ACC112 (cell line): ENCODE results near the gene NAALAD2.
"Not testable (repeated sequence)": the region's sequence is repeated elsewhere in the genome, so short reads cannot be mapped to it uniquely, and the experiment has no call there.

Experiments
- H2AFZ ChIP-seq: fragments of 200-600 bp; sonication (generic); one replicate; pipeline ENCODE4 v1.6.0; 2017; ENCODE audit warnings: antibody characterized with exemption, low read length; ENCODE audit not compliant: unreplicated experiment
- H3K27ac ChIP-seq: fragments of 200-600 bp; sonication (generic); 2 replicates; pipeline ENCODE4 v1.5.1; 2014; ENCODE audit warnings: low read depth, mild to moderate bottlenecking, antibody characterized with exemption, low read length, moderate library complexity
- H3K27me3 ChIP-seq: fragments of 200-600 bp; sonication (generic); 2 replicates; pipeline ENCODE4 v1.6.1; 2014; ENCODE audit warnings: mild to moderate bottlenecking, antibody characterized with exemption, low read length, moderate library complexity, mixed read lengths; ENCODE audit not compliant: insufficient read depth
- H3K36me3 ChIP-seq: fragments of 200-600 bp; sonication (generic); 2 replicates; pipeline ENCODE4 v1.6.1; 2016; ENCODE audit warnings: mild to moderate bottlenecking, antibody characterized with exemption, low read length, moderate library complexity, mixed read lengths; ENCODE audit not compliant: insufficient read depth
- H3K4me1 ChIP-seq: fragments of 200-600 bp; sonication (generic); one replicate; pipeline ENCODE4 v1.6.1; 2016; ENCODE audit warnings: low read length, mixed read lengths; ENCODE audit not compliant: insufficient read depth, unreplicated experiment, control insufficient read depth
- H3K4me3 ChIP-seq: fragments of 200-600 bp; sonication (generic); 2 replicates; pipeline ENCODE4 v1.5.1; 2014; ENCODE audit warnings: mild to moderate bottlenecking, low read depth, low read length
- H3K79me2 ChIP-seq: fragments of 200-600 bp; sonication (generic); one replicate; pipeline ENCODE4 v1.6.0; 2016; ENCODE audit warnings: low read length; ENCODE audit not compliant: control insufficient read depth, unreplicated experiment, insufficient read depth

Gene NAALAD2

DNA sequence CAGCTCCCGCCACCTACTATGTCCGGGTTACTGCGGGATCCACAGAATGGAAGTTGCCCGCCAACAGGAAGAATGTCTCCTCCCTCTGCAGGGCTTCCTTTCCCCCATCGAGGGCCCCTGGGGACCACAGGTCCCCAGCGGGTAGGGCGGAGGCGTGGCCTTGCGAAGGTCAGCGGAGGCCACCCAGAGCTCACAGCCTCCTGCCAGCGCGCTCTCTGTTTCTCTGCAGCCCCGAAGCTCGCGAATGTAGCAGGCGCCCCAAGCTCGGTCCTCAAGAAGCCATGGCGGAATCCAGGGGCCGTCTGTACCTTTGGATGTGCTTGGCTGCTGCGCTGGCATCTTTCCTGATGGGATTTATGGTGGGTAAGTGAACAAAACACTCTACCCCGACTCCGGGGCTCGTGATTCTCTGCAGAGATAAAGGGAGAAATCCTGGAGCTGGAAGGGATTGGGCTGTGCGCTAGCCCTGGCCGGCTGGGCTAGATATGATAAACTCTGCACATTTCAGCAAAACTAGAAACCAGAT is at the start of gene NAALAD2:
TSS of gene NAALAD2 (plus strand) at position 186 of the 526 bp plus-strand sequence. CDS start at position 282, 96 bp downstream.
- Histone ChIP-seq H3K27me3 (peaks cover 63% of the 10 kb centered on the region), H3K79me2 (no peaks in the 10 kb centered on the region), H3K4me3 (peak within 1 kb of the TSS; percentile 79), H3K4me1 (no peaks in the 10 kb centered on the region), H3K36me3 (no peaks in the 10 kb centered on the region), H2AFZ (peak within 1 kb of the TSS; percentile 72), H3K27ac (no peak within 1 kb of the TSS)

DNA sequence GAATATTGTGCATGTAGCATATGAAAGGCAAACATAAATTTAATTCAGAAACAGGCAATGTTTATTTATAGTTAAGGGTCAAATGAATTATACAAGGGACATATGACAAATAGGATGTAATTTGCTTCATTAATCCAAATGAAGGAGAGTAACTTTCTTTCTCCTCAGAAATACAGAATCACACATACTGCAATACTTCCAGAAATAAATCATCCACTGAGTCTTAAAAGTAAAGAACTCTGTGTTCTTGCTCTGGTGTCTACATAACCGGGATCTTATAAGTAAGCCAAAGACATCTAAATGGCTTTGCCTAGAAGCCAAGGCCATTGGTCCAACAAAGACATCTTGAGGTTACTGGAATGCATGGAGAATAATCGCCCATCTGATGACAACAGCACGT is 48.8 kb upstream of the NAALAD2 start, which contains the start of gene UBTFL1:
TSS of gene UBTFL1 (plus strand) at position 301 of the 400 bp plus-strand sequence. CDS start at position 301, 0 bp downstream.
- not testable (repeated sequence) for H3K4me3 ChIP-seq, H2AFZ ChIP-seq, H3K4me1 ChIP-seq, H3K36me3 ChIP-seq, H3K27me3 ChIP-seq, H3K79me2 ChIP-seq, H3K27ac ChIP-seq

DNA sequence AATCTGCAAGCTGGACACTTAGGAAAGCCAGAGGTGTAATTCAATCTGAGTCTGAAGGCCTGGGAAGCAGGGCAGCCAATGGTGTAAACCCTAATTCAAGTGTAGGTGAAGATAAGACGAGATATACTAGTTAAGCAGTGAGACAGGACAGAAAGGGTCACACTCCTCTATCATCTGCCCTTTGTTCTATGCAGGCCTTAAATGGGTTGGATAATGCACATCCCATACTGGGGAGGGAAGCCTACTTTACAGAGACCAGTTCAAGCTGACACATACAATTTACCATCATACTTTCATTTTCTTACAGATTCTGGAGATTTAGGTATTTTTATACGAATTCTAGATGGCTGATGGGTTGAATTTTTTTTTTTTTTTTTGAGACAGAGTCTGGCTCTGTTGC is 45.7 kb upstream of the NAALAD2 start:
- H3K4me1 ChIP-seq, H3K4me3 ChIP-seq, H2AFZ ChIP-seq, H3K27ac ChIP-seq, H3K79me2 ChIP-seq, H3K36me3 ChIP-seq, H3K27me3 ChIP-seq: not testable (repeated sequence)

DNA sequence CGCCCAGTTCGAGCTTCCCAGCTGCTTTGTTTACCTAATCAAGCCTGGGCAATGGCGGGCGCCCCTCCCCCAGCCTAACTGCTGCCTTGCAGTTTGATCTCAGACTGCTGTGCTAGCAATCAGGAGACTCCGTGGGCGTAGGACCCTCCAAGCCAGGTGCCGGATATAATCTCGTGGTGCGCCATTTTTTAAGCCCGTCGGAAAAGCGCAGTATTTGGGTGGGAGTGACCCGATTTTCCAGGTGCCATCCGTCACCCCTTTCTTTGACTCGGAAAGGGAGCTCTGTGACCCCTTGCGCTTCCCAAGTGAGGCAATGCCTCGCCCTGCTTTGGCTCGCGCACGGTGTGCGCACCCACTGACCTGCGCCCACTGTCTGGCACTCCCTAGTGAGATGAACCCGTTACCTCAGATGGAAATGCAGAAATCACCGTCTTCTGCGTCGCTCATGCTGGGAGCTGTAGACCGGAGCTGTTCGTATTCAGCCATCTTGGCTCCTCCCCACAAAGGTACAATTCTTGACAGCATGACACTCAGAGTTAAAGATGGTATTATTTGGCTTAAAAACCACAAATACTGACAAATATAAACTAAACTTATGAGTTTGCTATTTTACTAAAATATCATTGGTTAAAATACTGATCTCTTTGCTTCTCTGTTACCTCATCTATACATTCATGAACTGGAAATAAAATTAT is 39.1 kb upstream of the NAALAD2 start:
- not testable (repeated sequence) for H3K4me3 ChIP-seq, H3K27ac ChIP-seq, H2AFZ ChIP-seq, H3K4me1 ChIP-seq, H3K79me2 ChIP-seq, H3K36me3 ChIP-seq, H3K27me3 ChIP-seq

DNA sequence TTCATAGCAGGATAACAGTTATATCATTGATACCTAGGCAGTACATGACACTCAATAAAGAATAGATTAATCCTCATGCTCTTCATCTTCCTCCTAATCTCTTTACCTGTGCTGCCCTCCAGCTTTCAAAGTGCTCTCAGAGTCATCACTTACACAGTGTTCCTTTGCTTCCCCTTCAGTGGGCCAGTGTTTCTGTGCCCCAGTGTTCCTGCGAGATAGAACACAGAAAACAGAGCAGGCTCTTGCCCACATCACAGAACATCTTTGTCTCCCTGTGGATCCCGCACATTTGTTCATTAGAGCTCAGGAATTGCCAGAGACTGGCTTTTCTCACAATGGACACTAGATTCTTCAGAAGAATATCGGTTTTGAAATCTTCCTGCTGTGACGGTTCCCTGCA is 36.2 kb upstream of the NAALAD2 start:
- not testable (repeated sequence) for H3K4me1 ChIP-seq, H3K27ac ChIP-seq, H3K4me3 ChIP-seq, H3K79me2 ChIP-seq, H3K27me3 ChIP-seq, H3K36me3 ChIP-seq, H2AFZ ChIP-seq

DNA sequence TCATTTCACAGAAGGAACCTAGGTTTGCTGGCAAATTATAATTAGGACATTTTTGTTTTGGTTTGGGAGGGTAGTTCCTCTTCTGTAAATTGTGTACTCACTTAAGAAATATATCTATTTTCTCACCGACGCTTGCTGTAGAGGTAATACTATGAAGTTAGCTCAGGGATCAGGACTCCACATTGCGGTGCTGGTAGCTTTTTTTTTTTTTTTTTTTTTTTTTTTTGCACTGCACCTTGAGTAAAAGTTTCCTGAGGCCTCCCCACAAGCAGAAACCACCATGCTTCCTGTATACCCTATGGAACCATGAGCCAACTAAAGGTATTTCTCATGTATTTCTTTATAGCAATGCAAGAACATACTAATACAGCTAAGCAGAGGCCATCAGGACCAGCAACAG is 34.0 kb upstream of the NAALAD2 start:
- H3K79me2 ChIP-seq: no peaks in the 10 kb centered on the region
- no peak overlapping the region for H3K4me3 ChIP-seq
- H3K36me3 ChIP-seq: no peaks in the 10 kb centered on the region
- H3K4me1 ChIP-seq: no peaks in the 10 kb centered on the region
- no peaks in the 10 kb centered on the region for H3K27me3 ChIP-seq
- H2AFZ ChIP-seq: no peak overlapping the region
- H3K27ac ChIP-seq: no peak overlapping the region

DNA sequence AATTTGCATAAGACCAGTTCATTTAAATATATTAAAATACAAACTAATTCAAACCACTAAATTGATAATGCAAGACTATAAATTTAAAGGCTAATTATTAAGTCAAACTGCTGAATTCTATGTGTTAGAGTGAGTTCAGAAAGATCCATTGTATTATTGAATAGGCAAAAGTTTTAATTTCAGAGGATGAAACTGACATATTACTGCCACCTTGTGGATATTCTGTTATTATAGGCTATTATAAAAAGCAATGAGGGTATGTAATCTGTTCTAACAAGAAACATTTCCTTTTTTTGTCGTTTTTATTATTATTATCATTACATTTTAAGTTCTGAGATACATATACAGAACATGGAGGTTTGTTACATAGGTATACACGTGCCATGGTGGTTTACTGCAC is 20.9 kb upstream of the NAALAD2 start:
- Histone ChIP-seq H3K27ac (no peak overlapping the region), H3K27me3 (peaks cover 5% of the 10 kb centered on the region; the same call in 1 of the 2 replicates), H2AFZ (no peak overlapping the region), H3K4me3 (no peak overlapping the region), H3K4me1 (no peaks in the 10 kb centered on the region), H3K79me2 (no peaks in the 10 kb centered on the region), H3K36me3 (no peaks in the 10 kb centered on the region)

DNA sequence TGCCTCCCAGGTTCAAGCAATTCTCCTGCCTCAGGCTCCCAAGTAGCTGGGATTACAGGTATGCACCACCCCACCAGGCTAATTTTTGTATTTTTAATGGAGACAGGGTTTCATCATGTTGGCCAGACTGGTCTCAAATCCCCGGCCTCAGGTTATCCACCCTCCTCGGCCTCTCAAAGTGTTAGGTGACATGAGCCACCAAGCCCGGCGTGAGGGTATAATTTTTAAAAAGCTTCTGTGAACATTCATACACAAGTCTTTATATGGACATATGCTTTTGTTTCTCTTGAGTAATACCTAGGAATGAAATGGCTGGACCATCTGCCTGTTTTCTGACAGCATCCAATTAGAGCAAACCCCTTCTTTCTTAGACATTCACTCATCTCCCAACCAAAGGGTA is 14.3 kb upstream of the NAALAD2 start:
- H3K4me1 ChIP-seq: no peaks in the 10 kb centered on the region
- H3K36me3 ChIP-seq: no peaks in the 10 kb centered on the region
- no peak overlapping the region for H3K27ac ChIP-seq
- H3K4me3 ChIP-seq: no peak overlapping the region
- H2AFZ ChIP-seq: no peak overlapping the region
- no peaks in the 10 kb centered on the region for H3K79me2 ChIP-seq
- peaks cover 8% of the 10 kb centered on the region; the same call in 1 of the 2 replicates for H3K27me3 ChIP-seq

DNA sequence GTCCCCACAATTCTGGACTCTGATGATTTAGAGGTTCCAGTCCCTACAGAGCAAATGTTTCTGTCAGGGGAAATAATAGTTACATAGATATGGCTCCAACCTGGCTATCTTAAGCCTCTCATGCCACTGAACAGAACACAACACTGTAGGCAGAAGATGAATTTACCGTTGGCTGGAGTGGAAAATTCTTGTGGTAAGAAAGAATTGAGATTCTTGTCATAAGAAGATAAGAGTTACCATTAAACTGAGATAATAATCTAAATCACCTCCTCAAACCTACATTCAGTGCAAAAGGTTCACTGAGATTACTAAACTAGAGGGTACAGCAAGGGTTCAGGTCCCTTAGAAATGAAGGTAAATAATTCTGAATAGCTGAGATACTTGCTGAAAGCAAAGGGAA is 10.1 kb upstream of the NAALAD2 start:
- Histone ChIP-seq H2AFZ (no peak overlapping the region), H3K4me3 (no peak overlapping the region), H3K79me2 (no peaks in the 10 kb centered on the region), H3K4me1 (no peaks in the 10 kb centered on the region), H3K27ac (no peak overlapping the region), H3K36me3 (no peaks in the 10 kb centered on the region), H3K27me3 (peaks cover 20% of the 10 kb centered on the region)

DNA sequence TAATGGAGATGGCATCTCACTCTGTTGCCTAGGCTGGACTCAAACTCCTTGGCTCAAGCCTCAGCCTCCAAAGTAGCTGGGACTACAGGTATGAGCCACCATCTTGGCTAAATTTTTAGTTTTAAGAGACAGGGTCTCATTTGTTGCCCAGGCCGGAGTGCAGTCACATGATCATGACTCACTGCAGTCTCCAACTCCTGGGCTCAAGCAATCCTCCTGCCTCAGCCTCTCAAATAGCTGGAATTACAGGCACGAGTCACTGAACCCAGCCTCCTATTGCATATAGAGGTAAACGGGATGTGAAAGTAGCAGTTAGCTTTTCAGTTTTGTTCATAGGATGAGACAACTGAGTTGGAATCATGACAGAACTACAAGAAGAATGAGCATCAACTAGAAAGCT is 9.5 kb upstream of the NAALAD2 start:
- no peak overlapping the region for H3K27ac ChIP-seq
- peaks cover 20% of the 10 kb centered on the region for H3K27me3 ChIP-seq
- no peak overlapping the region for H2AFZ ChIP-seq
- no peaks in the 10 kb centered on the region for H3K79me2 ChIP-seq
- no peaks in the 10 kb centered on the region for H3K4me1 ChIP-seq
- H3K36me3 ChIP-seq: no peaks in the 10 kb centered on the region
- H3K4me3 ChIP-seq: no peak overlapping the region
